ENCODE results near the gene FAIM. TPM values are rescaled to one million over a fixed set of nuclear protein-coding genes. Genes with fewer than 3 reads are reported as not detected.

Gene FAIM, protein sequence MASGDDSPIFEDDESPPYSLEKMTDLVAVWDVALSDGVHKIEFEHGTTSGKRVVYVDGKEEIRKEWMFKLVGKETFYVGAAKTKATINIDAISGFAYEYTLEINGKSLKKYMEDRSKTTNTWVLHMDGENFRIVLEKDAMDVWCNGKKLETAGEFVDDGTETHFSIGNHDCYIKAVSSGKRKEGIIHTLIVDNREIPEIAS
- total RNA-seq (2022; extraction: Qiagen RNA extraction; ENCODE audit: low read depth) = 22.9 to 41.1 TPM (median 24.8 TPM) in 5 replicates

DNA sequence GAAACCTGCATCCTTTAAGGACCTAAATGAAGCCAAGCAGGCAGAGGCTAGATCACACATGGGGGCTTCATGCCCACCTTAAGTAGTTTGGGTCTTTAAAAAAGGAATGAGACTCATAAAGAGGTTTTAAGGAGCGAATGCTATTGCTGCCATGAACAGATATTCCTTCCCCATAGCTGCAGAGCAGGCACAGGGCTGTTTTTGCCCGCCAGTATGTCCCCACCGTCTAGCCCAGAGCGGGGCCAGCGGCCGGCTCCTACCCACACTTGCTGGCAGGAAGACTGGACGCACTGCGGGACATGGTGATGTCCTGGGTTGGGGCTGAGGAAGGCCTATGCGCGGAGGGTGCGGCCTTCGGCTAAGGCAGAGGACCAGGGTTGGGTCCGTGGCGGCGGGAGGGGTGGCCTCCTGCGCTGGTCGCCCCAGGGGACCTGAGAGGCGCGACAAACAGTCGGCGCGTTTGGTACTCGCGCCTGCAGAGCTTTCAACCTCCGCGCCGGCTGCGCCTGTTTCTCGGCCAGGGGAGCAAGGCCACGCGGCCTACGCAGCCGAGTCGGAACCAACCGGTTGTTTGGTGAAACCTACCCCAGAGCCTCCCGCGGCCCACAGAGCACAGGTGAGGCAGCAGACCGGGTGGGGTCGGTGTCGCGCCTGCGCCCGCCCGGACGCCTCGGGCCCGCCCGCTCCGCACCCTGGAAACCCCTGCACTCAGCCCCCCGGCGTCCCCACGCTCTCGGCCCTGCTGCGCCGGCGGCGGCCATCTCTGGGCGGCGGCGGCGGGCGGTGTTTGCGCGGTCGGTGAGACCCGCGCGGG is at the start of gene FAIM:
FAIM (plus strand) TSS at position 450 of the 814 bp plus-strand sequence. CDS start 10,956 bp downstream, outside the sequence.

DNA sequence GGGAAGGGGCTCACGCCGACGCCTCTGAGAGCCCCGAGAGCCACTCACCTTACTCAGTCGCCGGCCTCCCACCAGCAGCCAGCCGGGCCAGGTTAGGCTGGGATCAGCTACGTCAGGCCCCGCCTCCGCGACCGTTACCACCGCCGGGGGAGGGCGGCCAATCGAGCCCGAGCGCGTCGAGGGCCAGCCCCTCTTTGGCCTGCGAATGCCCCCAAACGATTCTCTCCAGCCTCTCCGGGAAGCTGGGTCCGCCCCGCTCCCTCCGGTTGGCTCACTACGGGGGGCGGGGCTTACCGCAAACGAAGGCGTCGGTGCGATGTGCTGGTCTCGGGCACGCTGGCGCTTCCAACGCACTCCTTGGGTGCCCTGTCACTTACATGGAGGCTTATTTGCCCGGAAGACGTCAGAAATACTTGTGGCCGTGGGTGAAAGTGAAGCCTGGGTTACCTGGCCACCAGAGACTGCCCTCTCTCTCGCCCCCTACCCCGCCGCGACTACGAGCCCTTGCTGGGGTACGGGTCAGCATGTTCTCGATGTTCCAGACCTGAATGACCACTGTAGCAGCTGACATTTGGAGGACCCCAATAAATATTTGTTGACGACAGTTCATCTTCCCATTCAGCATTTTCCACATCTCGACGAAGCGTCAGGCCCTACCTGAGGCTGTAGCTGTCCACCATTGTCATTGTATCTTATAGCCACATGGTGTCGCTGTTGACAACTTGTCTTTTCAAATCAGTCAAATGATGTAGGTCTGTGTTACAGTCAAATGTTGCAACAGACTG is 14.2 kb upstream of the FAIM start, which contains the start of gene CEP70:
CEP70 (minus strand) TSS at position 111 of the 785 bp plus-strand sequence. CDS start 21,333 bp downstream, outside the sequence.

Other genes starting within 250 kb of the FAIM start
- gene ESYT3, start 174.2 kb upstream of the FAIM start, total RNA-seq (2022; extraction: Qiagen RNA extraction; ENCODE audit: low read depth) = 0.54 to 0.84 TPM (median 0.65 TPM) in 5 replicates
- gene CEP70, start 14.5 kb upstream of the FAIM start, total RNA-seq (2022; extraction: Qiagen RNA extraction; ENCODE audit: low read depth) = 5.6 to 13.3 TPM (median 8.6 TPM) in 5 replicates
- 14.4 to 20.9 TPM (median 17.4 TPM) in 5 replicates for gene PIK3CB, start 226.2 kb downstream of the FAIM start, total RNA-seq (2022; extraction: Qiagen RNA extraction; ENCODE audit: low read depth)

All from A549 treated with ZK216348 at 1 μM for 4 hours (cell line).